Stimulated activated CD4-positive, alpha-beta T cell treated with anti-CD3 and anti-CD28 coated beads, Interleukin-2, amount 100 ng/mL, for 4 hours (primary cell): ENCODE measurements around the gene RIMS4.

Source experiments
- DNase-seq: peaks from one replicate; pipeline ENCODE4 v3.0.0-alpha.2; 2020; ENCODE audit warnings: low read depth

Gene RIMS4

GRCh38 chr20:44720997-44721784, 89.2 kb downstream of the RIMS4 start:
- DNase-seq, result no peak

GRCh38 chr20:44720621-44720996, 89.7 kb downstream of the RIMS4 start:
- DNase-seq, result no peak

GRCh38 chr20:44719841-44720240, 90.5 kb downstream of the RIMS4 start:
- DNase-seq, result no peak

- no peak for DNase-seq
These were observed 92.4 kb downstream of the RIMS4 start for GRCh38 chr20:44717986-44718385.

- DNase-seq, result no peak
These were observed 93.8 kb downstream of the RIMS4 start for GRCh38 chr20:44716309-44717106.

GRCh38 chr20:44715499-44716308, 94.6 kb downstream of the RIMS4 start:
- DNase-seq, result no peak

- DNase-seq, result no peak
These were observed 95.4 kb downstream of the RIMS4 start, which contains the start of gene CCN5 for GRCh38 chr20:44714701-44715498. CCN5 (plus strand) TSS chr20:44715369; CDS start chr20:44715391, 22 bp downstream.

GRCh38 chr20:44714102-44714700, 96.1 kb downstream of the RIMS4 start:
- DNase-seq, result no peak

- DNase-seq, result no peak
These were observed 99.1 kb downstream of the RIMS4 start for GRCh38 chr20:44711237-44711636.

GRCh38 chr20:44709797-44710196, 100.5 kb downstream of the RIMS4 start:
- DNase-seq, result no peak

- no peak for DNase-seq
These were observed 101.0 kb downstream of the RIMS4 start for GRCh38 chr20:44709380-44709779.

GRCh38 chr20:44707018-44707579, 103.2 kb downstream of the RIMS4 start:
- DNase-seq, result no peak

- DNase-seq, result no peak
These were observed 103.9 kb downstream of the RIMS4 start for GRCh38 chr20:44706301-44707017.

GRCh38 chr20:44705364-44706094, 104.8 kb downstream of the RIMS4 start:
- no peak for DNase-seq

GRCh38 chr20:44704551-44704971, 105.8 kb downstream of the RIMS4 start:
- DNase-seq, result no peak

GRCh38 chr20:44703956-44704488, 106.3 kb downstream of the RIMS4 start:
- no peak for DNase-seq

GRCh38 chr20:44703183-44703925, 107.0 kb downstream of the RIMS4 start:
- DNase-seq, result no peak

GRCh38 chr20:44702776-44703175, 107.6 kb downstream of the RIMS4 start:
- DNase-seq, result no peak
